Liver (tissue), 9 donors: ENCODE measurements around the gene JPH3. TPM values are rescaled to one million over a fixed set of nuclear protein-coding genes. Genes with fewer than 3 reads are reported as not detected.
A peak's percentile ranks its signal among the peaks of the same experiment; 100 is the strongest.

Experiments
- DNase-seq: peaks from one replicate; pipeline ENCODE4 v3.0.0-alpha.2; 2017; ENCODE audit warnings: low spot score
- H3K27ac ChIP-seq, 2 donors: one replicate each; pipeline ENCODE4 v1.7.0; 2013; ENCODE audit warnings: inconsistent platforms in 2 of 2, low read length in 2 of 2, control low read depth in 1 of 2, low read depth in 1 of 2, mild to moderate bottlenecking in 1 of 2
- H3K27me3 ChIP-seq, 4 donors: one replicate each; pipeline versions ENCODE4 v1.6.1 to v1.7.0; 2013; ENCODE audit warnings: low read length in 3 of 4, inconsistent platforms in 1 of 4, mild to moderate bottlenecking in 1 of 4, moderate library complexity in 1 of 4; ENCODE audit not compliant: control insufficient read depth in 4 of 4, insufficient read depth in 4 of 4
- H3K36me3 ChIP-seq, 4 donors: one replicate each; pipeline versions ENCODE4 v1.6.1 to v1.7.0; 2013; ENCODE audit warnings: low read length in 3 of 4, mild to moderate bottlenecking in 3 of 4, low read depth in 1 of 4, moderate library complexity in 1 of 4; ENCODE audit not compliant: control insufficient read depth in 4 of 4, insufficient read depth in 3 of 4
- H3K4me1 ChIP-seq, 4 donors: one replicate each; pipeline versions ENCODE4 v1.6.1 to v1.7.0; 2013; ENCODE audit warnings: low read length in 3 of 4, mild to moderate bottlenecking in 3 of 4, moderate library complexity in 1 of 4; ENCODE audit not compliant: control insufficient read depth in 4 of 4, insufficient read depth in 4 of 4
- H3K4me3 ChIP-seq, 3 donors: one replicate each; pipeline versions ENCODE4 v1.6.1 to v1.7.0; 2013; ENCODE audit warnings: low read length in 3 of 3, control low read depth in 1 of 3, low read depth in 1 of 3, mild to moderate bottlenecking in 1 of 3
- H3K9ac ChIP-seq, 2 donors: one replicate each; pipeline ENCODE4 v1.7.0; 2013; ENCODE audit warnings: low read length in 2 of 2, mild to moderate bottlenecking in 2 of 2, moderate library complexity in 2 of 2, control low read depth in 1 of 2, low read depth in 1 of 2
- H3K9me3 ChIP-seq, 4 donors: one replicate each; pipeline versions ENCODE4 v1.6.1 to v1.7.0; 2013; ENCODE audit warnings: low read length in 3 of 4; ENCODE audit not compliant: control insufficient read depth in 4 of 4
- FOXA1 ChIP-seq: IDR thresholded peaks from 2 replicates; pipeline ENCODE4 v1.6.1; 2016; ENCODE audit warnings: antibody characterized with exemption
- FOXA2 ChIP-seq: IDR thresholded peaks from 2 replicates; pipeline ENCODE4 v1.6.1; 2016; ENCODE audit warnings: antibody characterized with exemption
- GABPA ChIP-seq, 2 donors: IDR thresholded peaks in 1 of 2; conservative IDR thresholded peaks in 1 of 2; 2 replicates each; pipeline ENCODE4 v1.6.1; 2016; ENCODE audit warnings: antibody characterized with exemption in 2 of 2, mild to moderate bottlenecking in 1 of 2, moderate library complexity in 1 of 2
- HNF4A ChIP-seq, 2 donors: conservative IDR thresholded peaks; 2 replicates each; pipeline ENCODE4 v1.6.1; 2016; ENCODE audit warnings: antibody characterized with exemption in 2 of 2, mild to moderate bottlenecking in 2 of 2
- HNF4G ChIP-seq: IDR thresholded peaks from 2 replicates; pipeline ENCODE4 v1.6.1; 2016; ENCODE audit warnings: antibody characterized with exemption
- JUND ChIP-seq, 2 donors: IDR thresholded peaks; 2 replicates each; pipeline ENCODE4 v1.6.1; 2016; ENCODE audit warnings: antibody characterized with exemption in 2 of 2
- NR2F2 ChIP-seq: IDR thresholded peaks from 2 replicates; pipeline ENCODE4 v1.6.1; 2016; ENCODE audit warnings: antibody characterized with exemption
- RAD21 ChIP-seq, 2 donors: IDR thresholded peaks; 2 replicates each; pipeline ENCODE4 v1.6.1; 2016; ENCODE audit warnings: antibody characterized with exemption in 2 of 2, mild to moderate bottlenecking in 2 of 2
- RXRA ChIP-seq, 2 donors: IDR thresholded peaks; 2 replicates each; pipeline ENCODE4 v1.6.1; 2017 to 2018; ENCODE audit warnings: antibody characterized with exemption in 2 of 2, mild to moderate bottlenecking in 1 of 2
- SP1 ChIP-seq: IDR thresholded peaks from 2 replicates; pipeline ENCODE4 v1.6.1; 2018; ENCODE audit warnings: antibody characterized with exemption, mild to moderate bottlenecking
- TAF1 ChIP-seq: conservative IDR thresholded peaks from 2 replicates; pipeline ENCODE4 v1.6.1; 2016; ENCODE audit warnings: antibody characterized with exemption, mild to moderate bottlenecking
- YY1 ChIP-seq: IDR thresholded peaks from 2 replicates; pipeline ENCODE4 v1.6.1; 2016; ENCODE audit warnings: antibody characterized with exemption, mild to moderate bottlenecking
- WGBS: extraction: QIAGEN DNeasy Blood & Tissue Kit; methylation state at CpG from one replicate; pipeline ENCODE4 v1.1.7; 2013; 5-methylcytosine and 5-hydroxymethylcytosine counted together
- polyA plus RNA-seq, 2 donors: library from polyadenylated mRNA; stranded (reverse) in 1 of 2; unstranded in 1 of 2; fragments of 200-250 nt in 1 of 2; fragments of >200 nt in 1 of 2; fragmentation: Nextera tagmentation in 1 of 2; extraction: Ambion mirVana in 1 of 2; gene quantifications; one replicate each; pipeline versions ENCODE4 v1.2.1 to v1.2.3, GENCODE V29; 2013 to 2015
- total RNA-seq, 2 donors: library from RNA; depleted of rRNA; stranded (reverse); fragments of >200 nt; gene quantifications; one replicate each; pipeline ENCODE4 v1.2.3, GENCODE V29; 2014
- TF ChIP-seq, protein P1 (sequence below): IDR thresholded peaks from 2 replicates; pipeline ENCODE4 v1.6.1; 2016; ENCODE audit warnings: antibody characterized with exemption
- TF ChIP-seq, protein P2 (sequence below): IDR thresholded peaks from 2 replicates; pipeline ENCODE4 v1.6.1; 2016; ENCODE audit warnings: antibody characterized with exemption, mild to moderate bottlenecking
- TF ChIP-seq, protein P3 (sequence below): fragments of 150-350 bp; IDR thresholded peaks from 2 replicates; pipeline ENCODE4 v1.5.1; 2017; ENCODE audit warnings: improper control_type of control experiment, low read depth, low read length; ENCODE audit not compliant: missing input control
- donor health status: healthy.
- donor health status: healthy.
- donor health status: healthy.
- donor health status: healthy.
- donor health status: healthy.

JPH3 gene
- under 1 TPM; under 0.01 to 0.09 TPM for total RNA-seq
- under 1 TPM; 0.02 to 0.06 TPM for polyA plus RNA-seq

DNA sequence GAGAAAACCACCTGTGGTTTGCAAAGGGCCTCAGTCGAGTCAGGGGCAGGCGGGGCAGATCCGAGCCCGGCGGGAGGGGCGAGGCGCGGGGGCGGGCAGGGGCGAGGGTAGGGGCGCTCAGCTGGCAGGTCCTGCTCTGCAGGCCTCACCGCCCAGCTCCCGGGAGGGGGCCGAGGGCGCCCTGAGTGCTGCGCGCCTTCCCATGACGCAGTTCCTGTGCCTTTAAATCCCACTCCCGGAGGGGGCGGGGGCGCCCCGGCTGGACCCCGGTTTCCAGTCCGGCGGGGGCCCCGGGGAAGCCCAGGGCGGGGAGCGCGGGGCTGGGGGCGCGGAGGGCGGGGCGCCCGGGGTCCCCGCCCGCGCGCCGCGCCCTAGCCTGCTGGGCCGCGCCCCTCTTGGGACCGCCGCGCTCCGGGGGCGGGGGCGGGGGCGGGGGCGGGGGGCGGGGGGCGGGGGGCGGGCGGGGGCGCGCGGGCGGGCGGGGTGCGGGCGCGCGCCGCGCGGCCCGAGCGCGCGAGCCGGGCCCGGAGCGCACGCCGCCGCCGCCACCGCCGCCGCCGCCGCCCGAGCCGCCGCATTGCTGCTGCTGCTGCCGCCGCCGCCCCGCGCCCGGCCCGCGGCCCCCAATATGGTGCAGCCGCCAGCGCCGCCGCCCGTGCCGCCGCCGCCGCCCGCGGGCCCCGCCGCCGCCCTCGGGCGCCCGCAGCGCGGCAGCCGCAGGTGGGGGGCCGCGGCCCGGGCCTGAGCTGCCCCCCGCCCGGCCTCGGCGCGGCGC is at the start of gene JPH3:
Gene JPH3, plus strand, starts transcription at position 508 of the 775 bp plus-strand sequence. CDS start 639 bp downstream, outside the sequence.
- Histone ChIP-seq H3K4me3 (peak within 1 kb of the TSS in 1 of 3 donors; percentile 37), H3K4me1 (peaks cover 0 to 6% (median 4%) of the 10 kb centered on the region in 4 donors), H3K27me3 (peaks cover 0 to 14% (median 7%) of the 10 kb centered on the region in 4 donors), H3K9ac (no peak within 1 kb of the TSS), H3K27ac (no peak within 1 kb of the TSS), H3K36me3 (no peaks in the 10 kb centered on the region), H3K9me3 (peaks cover 0 to 10% (median 8%) of the 10 kb centered on the region in 4 donors)
- DNase-seq, result no peak
- TF ChIP-seq, protein P1, sequence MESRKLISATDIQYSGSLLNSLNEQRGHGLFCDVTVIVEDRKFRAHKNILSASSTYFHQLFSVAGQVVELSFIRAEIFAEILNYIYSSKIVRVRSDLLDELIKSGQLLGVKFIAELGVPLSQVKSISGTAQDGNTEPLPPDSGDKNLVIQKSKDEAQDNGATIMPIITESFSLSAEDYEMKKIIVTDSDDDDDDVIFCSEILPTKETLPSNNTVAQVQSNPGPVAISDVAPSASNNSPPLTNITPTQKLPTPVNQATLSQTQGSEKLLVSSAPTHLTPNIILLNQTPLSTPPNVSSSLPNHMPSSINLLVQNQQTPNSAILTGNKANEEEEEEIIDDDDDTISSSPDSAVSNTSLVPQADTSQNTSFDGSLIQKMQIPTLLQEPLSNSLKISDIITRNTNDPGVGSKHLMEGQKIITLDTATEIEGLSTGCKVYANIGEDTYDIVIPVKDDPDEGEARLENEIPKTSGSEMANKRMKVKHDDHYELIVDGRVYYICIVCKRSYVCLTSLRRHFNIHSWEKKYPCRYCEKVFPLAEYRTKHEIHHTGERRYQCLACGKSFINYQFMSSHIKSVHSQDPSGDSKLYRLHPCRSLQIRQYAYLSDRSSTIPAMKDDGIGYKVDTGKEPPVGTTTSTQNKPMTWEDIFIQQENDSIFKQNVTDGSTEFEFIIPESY, result no peak
- TF ChIP-seq HNF4A (conservative IDR thresholded peaks at IDR 0.05) (no peak), FOXA2 (no peak), NR2F2 (no peak), HNF4G (no peak), TAF1 (no peak), SP1 (no peak), FOXA1 (no peak), YY1 (no peak), RAD21 (IDR thresholded peaks at IDR 0.05) (no peak), JUND (IDR thresholded peaks at IDR 0.05) (no peak), GABPA (IDR thresholded peaks at IDR 0.05 in 1 of 2, conservative IDR thresholded peaks at IDR 0.05 in 1 of 2) (no peak), RXRA (IDR thresholded peaks at IDR 0.05) (no peak)
- TF ChIP-seq, protein P2, sequence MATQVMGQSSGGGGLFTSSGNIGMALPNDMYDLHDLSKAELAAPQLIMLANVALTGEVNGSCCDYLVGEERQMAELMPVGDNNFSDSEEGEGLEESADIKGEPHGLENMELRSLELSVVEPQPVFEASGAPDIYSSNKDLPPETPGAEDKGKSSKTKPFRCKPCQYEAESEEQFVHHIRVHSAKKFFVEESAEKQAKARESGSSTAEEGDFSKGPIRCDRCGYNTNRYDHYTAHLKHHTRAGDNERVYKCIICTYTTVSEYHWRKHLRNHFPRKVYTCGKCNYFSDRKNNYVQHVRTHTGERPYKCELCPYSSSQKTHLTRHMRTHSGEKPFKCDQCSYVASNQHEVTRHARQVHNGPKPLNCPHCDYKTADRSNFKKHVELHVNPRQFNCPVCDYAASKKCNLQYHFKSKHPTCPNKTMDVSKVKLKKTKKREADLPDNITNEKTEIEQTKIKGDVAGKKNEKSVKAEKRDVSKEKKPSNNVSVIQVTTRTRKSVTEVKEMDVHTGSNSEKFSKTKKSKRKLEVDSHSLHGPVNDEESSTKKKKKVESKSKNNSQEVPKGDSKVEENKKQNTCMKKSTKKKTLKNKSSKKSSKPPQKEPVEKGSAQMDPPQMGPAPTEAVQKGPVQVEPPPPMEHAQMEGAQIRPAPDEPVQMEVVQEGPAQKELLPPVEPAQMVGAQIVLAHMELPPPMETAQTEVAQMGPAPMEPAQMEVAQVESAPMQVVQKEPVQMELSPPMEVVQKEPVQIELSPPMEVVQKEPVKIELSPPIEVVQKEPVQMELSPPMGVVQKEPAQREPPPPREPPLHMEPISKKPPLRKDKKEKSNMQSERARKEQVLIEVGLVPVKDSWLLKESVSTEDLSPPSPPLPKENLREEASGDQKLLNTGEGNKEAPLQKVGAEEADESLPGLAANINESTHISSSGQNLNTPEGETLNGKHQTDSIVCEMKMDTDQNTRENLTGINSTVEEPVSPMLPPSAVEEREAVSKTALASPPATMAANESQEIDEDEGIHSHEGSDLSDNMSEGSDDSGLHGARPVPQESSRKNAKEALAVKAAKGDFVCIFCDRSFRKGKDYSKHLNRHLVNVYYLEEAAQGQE, result no peak
- TF ChIP-seq, protein P3, sequence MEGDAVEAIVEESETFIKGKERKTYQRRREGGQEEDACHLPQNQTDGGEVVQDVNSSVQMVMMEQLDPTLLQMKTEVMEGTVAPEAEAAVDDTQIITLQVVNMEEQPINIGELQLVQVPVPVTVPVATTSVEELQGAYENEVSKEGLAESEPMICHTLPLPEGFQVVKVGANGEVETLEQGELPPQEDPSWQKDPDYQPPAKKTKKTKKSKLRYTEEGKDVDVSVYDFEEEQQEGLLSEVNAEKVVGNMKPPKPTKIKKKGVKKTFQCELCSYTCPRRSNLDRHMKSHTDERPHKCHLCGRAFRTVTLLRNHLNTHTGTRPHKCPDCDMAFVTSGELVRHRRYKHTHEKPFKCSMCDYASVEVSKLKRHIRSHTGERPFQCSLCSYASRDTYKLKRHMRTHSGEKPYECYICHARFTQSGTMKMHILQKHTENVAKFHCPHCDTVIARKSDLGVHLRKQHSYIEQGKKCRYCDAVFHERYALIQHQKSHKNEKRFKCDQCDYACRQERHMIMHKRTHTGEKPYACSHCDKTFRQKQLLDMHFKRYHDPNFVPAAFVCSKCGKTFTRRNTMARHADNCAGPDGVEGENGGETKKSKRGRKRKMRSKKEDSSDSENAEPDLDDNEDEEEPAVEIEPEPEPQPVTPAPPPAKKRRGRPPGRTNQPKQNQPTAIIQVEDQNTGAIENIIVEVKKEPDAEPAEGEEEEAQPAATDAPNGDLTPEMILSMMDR, result no peak
- 2% methylated on average over 86 of the region's 122 CpGs for WGBS
